HG03558 (cell line): Measurements from ENCODE around the gene SCRN1.
"Not testable (repeated sequence)": the region's sequence is repeated elsewhere in the genome, so short reads cannot be mapped to it uniquely, and the experiment has no call there.

ENCODE experiments used
- ATAC-seq: cut with Tn5 transposase; IDR thresholded peaks from one replicate; pipeline ENCODE4 v1.9.1; 2021; ENCODE audit warnings: moderate number of reproducible peaks; ENCODE audit not compliant: unreplicated experiment; ENCODE audit errors: extremely low read depth

Gene SCRN1

DNA sequence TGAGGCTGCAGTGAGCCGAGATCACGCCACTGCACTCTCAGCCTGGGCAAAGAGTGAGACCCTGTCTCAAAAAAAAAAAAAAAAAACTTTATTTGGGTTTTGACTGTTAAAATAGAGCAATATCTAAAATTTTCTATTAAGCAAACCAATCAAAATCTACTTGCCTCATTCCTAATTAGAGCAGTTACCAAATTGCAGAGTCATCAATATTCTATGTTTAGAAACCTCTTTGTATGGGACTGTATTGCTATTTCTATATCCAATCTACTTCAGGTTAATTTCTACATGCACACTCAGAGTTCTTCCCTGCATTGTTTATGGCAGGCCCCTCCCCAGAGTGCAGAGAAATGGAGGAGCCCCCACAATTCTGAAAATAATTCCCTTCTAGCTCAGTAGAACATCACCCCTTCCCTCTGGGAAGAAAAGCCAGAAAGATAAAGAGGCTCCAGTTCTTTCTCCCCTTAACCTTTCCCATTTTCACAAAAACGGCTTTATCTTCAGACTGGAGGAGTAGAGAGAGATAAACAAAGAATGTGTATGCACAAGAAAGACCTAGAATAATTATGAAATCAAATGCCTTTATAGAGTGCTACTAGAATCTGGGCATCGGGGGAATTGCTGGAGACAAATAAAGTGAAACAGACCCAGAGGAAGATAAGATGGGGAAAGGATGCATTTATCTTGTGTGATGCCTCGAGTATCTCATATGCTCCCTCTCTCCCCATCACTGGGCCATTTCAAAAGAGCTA is 17.9 kb downstream of the SCRN1 start:
- ATAC-seq: no peak

DNA sequence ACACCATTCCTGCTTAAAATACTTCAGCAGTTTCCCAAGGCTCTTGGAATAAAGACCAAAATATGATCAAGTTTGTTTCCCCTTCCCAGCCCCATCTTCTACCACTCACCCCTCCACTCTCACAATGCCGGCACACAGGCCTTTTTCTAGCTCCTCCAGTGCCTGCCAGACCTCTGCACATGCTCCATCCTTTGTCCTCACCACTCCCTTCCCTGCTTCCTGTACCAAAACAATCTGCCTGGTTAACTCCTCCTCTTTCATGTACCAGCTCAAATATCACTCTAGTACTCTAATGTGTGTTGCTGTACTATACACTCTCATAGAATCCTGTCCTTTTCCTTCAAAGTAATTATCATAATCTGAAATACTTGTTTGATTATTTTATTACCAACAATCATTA is 19.4 kb downstream of the SCRN1 start:
- no peak for ATAC-seq

GRCh38 chr7:29969738-29970137 is 19.9 kb downstream of the SCRN1 start:
- ATAC-seq: no peak

- no peak for ATAC-seq
Measured at GRCh38 chr7:29968683-29969395, 20.8 kb downstream of the SCRN1 start.

- ATAC-seq: no peak
Measured at GRCh38 chr7:29965030-29965429, 24.6 kb downstream of the SCRN1 start.

- no peak for ATAC-seq
Measured at GRCh38 chr7:29962035-29962434, 27.6 kb downstream of the SCRN1 start.

GRCh38 chr7:29961611-29962010 is 28.0 kb downstream of the SCRN1 start:
- ATAC-seq: not testable (repeated sequence)

DNA sequence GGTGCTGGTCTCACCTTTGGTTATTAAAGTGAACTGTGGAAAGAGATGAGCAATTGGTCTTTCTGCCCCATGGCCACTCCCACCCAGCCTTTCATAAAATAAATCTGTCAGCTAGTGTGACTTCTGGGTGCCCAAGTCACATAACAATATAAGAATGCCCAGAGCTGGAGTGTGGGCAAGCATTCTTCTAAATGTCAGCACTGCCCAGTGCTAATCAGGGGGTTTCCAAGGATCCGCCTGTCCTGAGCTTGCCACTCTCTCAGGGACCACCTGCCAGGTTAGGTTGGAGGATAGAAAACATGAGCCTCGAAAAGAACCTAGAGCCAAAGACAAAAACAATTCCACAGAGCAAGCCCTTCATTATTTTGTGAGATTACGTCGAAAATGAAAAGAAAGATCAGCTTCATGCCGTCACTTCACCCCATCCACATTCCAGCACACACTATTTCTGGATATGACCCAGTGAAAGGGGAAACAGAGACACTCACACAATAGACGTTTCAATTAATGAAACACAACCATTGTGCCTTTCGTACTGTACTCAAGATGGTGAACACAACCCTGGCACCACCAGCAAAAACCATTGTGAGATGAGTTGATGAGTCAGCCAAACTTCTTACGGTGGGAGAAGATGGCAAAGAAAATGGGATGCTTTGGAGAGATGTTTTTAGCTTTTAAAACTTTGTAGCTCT is 30.8 kb downstream of the SCRN1 start:
- ATAC-seq: no peak

- no peak for ATAC-seq
Measured at GRCh38 chr7:29957521-29958310, 31.9 kb downstream of the SCRN1 start.

DNA sequence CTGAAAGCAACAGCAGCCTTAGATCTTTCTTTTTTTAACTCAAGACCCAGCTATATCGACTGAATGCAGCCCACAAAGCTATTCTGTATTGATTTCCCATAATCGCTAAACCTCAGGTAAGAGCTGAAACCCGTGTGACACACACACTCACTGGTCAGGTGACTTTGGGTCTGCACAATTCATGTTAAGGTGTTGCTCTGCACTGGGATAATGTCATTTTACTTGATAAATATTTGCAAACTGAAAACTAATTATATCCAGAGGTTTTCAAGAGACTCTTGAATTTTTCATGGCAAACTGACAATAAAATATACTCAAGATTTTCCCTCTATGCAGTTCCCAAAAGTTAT is 33.1 kb downstream of the SCRN1 start:
- ATAC-seq: no peak

GRCh38 chr7:29955799-29956486 is 33.7 kb downstream of the SCRN1 start:
- no peak for ATAC-seq

DNA sequence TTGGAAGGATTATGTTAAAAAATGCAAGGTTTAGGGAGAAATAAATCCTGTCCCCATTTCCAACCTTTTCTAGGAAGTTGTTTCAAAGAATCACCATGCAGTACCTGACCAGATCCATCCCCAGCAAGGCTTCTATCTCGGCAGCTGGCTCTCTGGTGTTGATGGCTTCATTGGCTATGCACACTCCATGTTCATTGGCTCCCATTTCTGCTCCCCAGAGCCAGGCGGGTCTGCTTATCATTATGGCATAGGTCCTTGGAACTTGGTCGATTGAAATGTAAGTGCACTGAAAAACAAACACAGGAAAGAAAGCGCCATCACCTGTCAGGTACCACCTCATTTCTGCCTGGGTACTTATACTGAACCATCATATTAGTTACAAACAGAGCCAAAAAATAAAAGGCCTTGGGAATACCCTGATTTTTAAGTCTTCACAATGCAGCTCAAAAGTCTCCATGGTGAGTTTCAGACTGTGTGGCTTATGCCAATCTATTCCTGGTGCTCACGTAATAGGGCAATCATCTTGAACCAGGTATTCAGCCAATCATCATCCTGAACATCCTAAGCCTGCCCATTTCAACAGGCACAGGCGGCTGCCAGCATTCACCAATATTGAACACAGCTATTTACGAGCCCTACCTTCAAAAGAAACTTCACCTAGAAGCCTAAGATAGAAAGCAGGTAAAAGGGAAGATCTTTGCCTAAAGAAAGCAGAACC is 34.4 kb downstream of the SCRN1 start:
- ATAC-seq: no peak

GRCh38 chr7:29953726-29954347 is 35.8 kb downstream of the SCRN1 start:
- ATAC-seq: no peak

DNA sequence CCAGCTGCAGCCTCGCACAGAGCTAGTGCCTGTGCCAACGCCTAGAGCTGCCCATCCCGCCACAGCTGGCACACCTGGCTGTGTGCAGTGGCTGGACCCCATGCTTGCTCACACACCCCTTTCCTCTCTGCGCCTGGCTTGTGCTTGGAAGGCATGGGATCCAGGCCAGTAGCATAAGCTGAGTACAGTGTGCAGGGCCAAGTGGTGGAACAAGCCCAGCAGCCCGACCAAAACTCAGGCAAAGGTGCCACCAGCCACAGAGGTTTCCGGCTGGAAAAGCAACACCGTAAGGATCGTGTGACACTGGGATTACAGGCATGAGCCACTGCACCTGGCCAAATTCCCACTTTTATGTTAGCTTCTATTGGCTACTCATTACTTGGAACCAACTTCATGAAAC is 38.4 kb downstream of the SCRN1 start:
- no peak for ATAC-seq

DNA sequence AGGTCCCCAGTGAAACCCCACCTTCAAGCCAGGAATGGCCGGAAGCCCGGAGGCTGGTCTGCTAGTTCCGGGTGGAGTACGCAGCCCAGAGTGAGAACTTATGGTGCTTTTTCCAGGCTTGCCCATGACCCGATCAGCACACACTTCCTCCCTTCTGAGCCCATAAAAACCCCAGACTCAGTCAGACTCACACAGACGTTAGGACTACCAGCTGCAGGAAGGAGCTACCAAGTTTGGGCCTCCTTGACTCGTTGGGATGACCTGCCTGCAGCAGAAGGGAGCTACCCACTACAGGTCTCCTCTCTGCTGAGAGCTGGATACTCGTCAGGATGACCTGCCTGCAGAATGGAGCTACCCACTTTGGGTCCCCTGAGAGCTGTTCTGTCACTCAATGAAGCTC is 39.1 kb downstream of the SCRN1 start:
- ATAC-seq: no peak

DNA sequence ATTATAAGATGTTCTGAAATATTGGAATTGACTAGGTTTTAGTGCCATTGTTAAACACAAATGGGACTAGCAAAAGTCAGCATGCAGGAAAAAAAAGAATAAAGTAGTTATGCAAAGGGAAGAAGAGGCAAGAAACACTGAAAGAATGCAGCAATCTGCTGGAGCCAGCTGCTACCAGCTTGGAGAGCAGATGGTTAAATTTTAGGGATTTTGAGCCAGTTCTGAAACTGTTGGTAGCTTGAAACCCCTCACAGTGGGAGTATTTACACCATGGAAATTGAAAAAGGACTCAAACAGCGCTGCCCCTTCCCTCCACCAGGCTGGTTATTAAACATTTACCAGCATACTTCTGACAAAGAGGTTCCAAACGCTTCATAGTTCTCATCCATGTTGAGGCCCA is 41.0 kb downstream of the SCRN1 start:
- no peak for ATAC-seq

DNA sequence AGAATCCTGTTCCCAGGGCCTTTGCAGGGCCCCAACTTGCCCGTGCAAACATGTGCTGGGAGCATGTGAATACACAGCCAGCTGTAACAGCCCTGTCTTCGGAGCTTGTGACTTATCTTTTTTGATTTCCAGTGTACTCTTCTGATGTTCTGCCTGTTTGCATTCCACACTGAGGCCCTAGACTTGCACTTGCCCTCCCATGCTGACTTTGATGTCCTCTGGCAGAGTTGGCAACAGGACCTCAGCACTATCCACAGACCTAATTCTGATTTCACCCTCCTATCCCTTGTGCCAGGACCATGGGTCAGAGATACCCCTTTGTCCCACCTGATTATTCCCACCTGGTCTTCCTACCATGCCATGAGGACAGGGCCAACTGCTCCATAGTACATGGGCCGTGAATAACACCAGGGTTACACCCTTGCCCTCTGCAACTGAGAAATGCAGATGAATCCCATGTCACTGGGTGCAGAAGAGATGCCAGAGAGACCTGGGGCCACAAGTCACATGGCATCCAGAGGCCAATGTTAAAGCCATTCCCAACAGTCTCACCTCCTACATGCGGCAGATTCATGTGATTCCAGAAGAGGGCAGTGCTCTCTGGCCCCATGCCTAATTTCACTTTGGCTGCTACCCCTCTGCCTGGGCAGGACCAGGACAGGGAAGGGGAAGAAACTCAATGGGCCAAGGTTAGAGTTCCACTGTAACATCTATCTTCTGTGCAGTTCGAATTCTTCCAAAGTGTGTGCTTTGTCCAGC is 43.0 kb downstream of the SCRN1 start:
- ATAC-seq: no peak

GRCh38 chr7:29945259-29945809 is 44.3 kb downstream of the SCRN1 start:
- ATAC-seq: no peak
